Amygdala (tissue), 56 donors: ENCODE data around the gene TIMM13.

Source experiments
- DNase-seq, 56 donors: peaks; one replicate each; lab custom pipeline; 2025; lab: John Stamatoyannopoulos, UW

TIMM13 gene

DNA sequence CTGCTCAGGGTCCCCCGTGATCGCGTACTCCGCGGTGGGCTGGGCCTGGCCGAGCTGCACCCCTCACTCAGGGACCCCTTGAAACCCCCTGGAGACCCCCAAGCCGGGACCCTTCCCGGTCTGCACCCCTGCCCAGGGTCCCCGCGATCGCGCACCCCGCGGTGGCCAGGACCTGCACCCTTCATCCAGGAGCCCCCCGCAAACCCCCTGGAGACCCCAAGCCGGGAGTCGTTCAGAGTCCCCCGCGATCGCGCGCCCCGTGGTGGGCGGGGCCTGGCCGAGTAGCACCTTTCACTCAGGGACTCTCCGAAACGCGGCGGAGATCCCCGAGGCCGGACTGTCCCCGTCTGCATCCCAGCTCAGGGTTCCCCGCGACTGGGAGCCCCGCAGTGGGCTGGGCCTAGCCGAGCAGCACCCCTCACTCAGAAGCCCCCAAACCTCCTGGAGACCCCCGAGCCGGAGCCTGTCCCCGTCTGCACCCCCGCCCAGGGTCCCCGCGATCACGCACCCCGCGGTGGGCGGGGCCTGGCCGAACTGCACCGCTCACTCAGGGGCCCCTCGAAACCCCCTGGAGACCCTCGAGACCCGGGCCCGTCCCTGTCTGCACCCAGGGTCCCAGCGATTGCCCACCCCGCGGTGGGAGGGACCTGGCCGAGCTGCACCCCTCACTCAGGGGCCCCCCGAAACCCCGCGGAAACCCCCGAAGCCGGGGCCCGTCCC is 28.6 kb upstream of the TIMM13 start:
- DNase-seq = peak in 5 of 56 donors; percentile 17 to 60 (median 26)

GRCh38 chr19:2454962-2455850 is 27.8 kb upstream of the TIMM13 start:
- no peak for DNase-seq

- DNase-seq = no peak
Measured at GRCh38 chr19:2454199-2454961, 27.0 kb upstream of the TIMM13 start.

DNA sequence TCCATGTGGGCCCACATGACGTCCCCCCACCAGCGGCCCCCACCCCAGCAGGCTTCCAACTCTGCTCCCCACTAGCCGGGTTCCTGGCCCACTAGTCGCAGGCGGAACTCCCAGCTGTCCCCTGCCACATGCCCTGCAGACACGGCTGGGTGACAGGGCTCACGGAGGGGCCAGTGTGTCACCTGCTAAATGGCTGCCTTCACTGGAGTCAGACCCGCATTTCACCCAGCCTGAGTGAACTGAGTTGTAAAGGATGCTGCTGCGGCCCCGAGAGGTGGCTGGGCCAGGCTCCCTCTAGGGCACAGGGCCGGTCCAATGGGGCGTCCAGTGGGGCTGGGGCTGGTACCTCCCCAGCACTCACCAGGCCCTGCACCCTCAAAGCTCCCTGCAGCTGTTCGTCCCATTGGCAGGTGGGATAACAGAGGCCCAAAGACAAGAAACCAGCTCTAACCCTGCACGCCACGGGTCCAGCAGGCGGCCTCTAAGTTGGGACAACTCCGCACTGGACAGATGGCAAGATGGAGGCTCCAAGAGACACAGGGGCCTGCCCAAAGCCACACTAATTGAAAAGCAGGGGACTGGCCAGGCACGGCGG is 26.1 kb upstream of the TIMM13 start:
- no peak for DNase-seq

- DNase-seq = no peak
Measured at GRCh38 chr19:2451741-2452140, 24.4 kb upstream of the TIMM13 start.

DNA sequence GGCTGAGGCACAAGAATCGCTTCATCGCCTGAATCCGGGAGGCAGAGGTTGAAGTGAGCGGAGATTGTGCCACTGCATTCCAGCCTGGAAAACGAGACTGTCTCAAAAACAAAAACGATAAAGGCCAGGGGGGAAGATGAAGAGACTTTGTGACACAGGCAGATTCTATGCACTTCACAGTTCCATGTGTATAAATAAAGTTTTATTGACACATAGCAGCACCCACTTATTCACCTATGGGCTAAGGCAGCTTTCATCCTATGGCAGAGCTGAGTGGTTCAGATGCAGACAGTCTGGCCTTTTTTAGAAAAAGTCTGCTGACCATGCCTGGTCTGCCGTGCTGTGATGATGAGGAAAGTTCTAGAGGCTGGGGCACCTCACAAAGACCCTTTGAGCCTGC is 23.8 kb upstream of the TIMM13 start:
- no peak for DNase-seq

GRCh38 chr19:2449019-2449418 is 21.6 kb upstream of the TIMM13 start:
- no peak for DNase-seq

DNA sequence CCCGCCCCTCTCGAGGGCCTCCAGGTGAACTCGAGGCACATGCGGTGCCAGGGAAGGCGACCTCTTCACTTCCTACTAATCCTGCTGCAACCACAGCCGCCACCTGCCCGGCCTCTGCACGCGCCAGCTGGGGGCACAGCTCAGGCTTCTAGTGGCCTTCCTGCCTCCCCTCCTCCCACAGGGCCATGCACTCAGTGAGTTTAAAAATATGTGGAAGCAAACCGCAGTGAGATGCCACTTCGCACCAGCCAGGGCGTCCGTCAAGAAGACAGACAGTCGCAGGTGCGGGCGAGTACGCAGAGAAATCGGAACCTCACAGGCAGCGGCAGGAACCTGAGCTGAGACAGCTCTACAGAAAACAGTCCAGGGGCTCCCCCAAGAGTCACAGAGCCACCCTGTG is 19.0 kb upstream of the TIMM13 start:
- no peak for DNase-seq

DNA sequence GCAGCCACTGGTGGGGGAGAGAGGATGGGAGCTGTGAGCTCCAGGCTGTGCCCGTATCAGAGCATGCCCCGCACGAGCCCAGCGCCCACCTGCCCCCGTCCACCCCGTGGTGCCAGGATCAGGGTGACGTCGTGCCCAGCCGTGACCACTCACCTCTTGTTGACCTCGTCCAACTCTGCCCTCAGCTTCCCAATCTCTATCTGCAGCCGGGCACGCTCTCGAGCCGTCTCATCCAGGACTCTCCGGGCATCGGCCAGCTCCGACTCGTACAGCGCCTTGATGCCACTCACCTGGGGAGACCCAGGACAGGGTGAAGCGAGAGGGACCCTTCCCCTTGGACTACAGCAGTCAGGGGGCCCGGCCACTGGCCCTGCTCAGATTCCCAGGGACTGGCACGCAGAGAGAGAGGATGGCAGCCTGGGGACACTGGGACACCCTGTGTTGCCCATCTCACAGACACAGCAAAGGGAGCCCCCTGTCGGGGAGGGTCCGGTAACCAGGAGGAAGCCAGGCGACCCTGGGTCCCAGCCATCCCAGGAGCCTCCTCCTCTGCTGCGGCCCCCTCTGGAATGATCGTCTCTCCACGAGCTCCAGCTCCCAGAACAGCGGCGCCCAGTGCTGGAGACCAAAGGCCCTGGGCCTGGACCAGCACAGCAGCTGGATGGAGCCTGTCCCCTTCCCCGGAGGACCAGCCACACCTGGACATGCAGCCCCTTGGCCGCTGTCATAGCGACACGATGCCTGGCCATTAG is 17.0 kb upstream of the TIMM13 start:
- no peak for DNase-seq

DNA sequence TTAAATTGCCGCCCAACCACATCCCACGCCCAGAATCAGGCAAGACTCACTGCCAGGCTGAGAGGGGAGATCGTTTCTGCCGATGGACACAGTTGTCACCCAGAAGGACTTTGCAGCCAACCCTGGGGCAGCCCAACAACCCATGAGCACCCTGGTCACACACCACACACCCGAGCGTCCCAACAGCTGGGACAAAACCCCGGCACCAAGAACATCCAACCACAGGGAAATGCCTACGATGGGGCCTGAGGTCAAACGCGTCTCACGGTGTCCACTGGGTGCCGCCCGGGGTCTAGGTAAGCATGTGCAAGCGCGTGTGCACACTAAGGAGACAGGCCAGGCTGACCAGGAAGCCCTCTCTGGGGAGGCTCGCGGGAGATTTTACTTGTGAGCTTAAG is 16.4 kb upstream of the TIMM13 start:
- no peak for DNase-seq

DNA sequence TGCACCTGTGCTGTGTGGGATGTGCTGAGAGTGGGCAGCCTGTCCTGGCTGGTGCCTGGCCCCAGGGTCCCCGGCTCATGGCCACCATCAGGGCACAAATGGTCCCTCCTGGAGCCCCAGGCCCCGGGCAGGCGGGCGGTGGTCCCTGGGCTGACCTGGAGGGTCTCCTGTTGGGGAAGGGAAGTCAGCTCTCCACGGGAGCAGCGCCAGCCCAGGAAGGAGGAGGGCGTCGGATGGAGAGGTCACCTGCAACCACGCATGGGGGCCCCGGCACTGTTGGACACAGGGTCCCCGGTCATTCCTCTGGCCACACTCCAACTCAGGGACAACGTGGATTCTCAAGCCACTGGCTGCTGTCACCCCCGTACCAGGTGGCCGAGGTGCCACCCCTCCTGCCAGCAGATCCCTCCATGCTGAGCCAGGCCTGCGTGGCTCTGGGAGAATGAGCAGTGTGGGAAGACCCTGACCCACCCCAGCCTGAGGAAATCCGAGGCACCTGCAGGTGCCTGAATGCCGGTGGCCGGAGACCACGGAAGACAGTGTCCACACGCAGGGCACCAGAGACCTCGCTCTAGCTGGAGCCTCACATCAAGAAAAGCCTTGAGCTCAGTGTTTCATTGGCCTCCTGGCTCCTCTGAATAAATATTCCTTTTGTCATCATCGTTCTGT is 15.9 kb upstream of the TIMM13 start:
- no peak for DNase-seq

- peak in 1 of 56 donors; percentile 6 for DNase-seq
Measured at GRCh38 chr19:2441096-2441752, 13.8 kb upstream of the TIMM13 start.

DNA sequence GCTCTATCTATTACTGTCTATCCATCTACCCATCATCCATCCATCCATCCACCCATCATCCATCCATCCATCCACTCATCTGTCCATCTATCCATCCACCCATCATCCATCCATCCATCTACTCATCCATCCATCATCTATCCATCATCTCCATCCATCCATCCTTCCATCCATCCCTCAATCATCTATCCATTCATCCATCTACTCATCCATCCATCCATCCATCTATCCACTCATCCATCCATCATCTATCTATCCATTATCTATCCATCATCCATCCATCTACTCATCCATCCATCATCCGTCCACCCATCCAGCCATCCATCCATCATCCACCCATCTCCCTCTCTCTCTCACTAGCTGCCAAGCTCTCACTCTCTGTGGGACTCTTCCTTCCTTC is 13.1 kb upstream of the TIMM13 start:
- no peak for DNase-seq

DNA sequence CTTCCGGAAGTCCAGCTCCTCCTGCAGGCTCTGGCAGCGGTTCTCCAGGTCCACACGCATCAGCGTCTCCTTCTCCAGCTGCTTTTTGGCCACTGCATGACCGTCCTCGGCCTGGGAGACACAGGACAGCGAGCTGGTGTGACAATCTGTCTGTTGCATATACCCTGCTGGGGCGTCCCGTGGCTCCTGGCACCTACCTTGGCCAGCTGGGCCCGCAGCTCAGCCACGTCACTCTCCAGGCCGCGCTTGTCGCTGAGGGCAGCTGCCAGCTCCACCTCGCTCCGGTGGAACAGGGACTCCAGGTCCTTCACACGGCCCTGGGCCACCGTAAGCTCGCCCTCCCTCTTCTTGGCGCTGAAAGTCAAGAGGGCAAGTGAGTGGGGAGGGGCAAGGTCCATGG is 10.8 kb upstream of the TIMM13 start:
- no peak for DNase-seq

DNA sequence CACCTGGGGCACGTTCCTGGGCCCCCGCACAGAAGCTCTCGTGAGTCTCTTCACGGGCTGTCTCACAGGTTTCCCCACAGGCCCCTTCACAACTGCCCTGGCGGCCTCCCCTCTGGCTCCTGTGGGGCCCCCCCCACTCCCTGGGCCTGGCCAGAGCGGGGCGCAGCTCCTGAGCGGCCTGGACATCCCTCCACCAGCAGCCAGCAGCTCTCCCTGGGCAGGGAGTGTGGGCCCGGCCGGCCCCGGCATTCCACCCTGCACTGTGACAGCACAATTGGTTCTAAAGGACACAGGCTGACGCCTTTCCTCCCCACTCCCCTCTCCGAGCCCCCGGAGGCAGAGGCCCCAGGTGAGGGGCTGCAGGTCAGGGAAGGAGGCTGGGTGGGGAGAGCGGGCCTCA is 9.5 kb upstream of the TIMM13 start:
- DNase-seq = no peak

DNA sequence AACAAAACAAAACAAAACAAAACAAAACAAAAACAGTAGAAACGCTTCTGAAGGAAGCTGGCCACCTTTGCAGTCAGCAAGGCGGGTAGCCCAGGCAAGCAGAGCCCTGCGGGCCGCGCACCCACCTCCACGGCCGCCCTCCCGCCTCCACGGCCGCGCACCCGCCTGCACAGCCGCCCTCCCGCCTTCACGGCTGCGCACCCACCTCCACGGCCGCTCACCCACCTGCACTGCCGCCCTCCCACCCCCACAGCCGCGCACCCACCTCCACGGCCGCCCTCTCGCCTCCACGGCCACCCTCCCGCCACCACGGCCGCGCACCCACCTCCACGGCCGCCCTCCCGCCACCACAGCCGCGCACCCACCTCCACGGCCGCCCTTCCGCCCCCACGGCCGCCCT is 9.0 kb upstream of the TIMM13 start:
- no peak for DNase-seq

GRCh38 chr19:2434721-2435265 is 7.4 kb upstream of the TIMM13 start:
- no peak for DNase-seq

GRCh38 chr19:2434267-2434666 is 6.9 kb upstream of the TIMM13 start:
- DNase-seq = no peak

GRCh38 chr19:2433854-2434253 is 6.5 kb upstream of the TIMM13 start:
- DNase-seq = no peak
